ENCODE data around the gene NUFIP1.

- TF ChIP-seq CTCF (IDR thresholded peaks at IDR 0.05) = peak; percentile 47 to 87 (median 85)
- peak; percentile 48 for TF ChIP-seq EP300 (IDR thresholded peaks at IDR 0.05)
- TF ChIP-seq POLR2A (IDR thresholded peaks at IDR 0.05) = peak; percentile 12
Observed at GRCh38 chr13:44918326-44919103, 70.8 kb downstream of the NUFIP1 start.

Data from ovary (tissue), 3 donors.